C4-2B (cell line): ENCODE data around the gene FAF1.

Experiments used
- H3K27ac ChIP-seq: fragments of 450-650 bp; 2 replicates; pipeline ENCODE4 v1.5.1; 2017
- CTCF ChIP-seq: fragments of 450-650 bp; conservative IDR thresholded peaks from 2 replicates; pipeline ENCODE4 v1.5.1; 2017; ENCODE audit warnings: mild to moderate bottlenecking
- ZFX ChIP-seq: fragments of 450-650 bp; IDR thresholded peaks from 2 replicates; pipeline ENCODE4 v1.6.1; 2017

FAF1 gene

GRCh38 chr1:50930965-50931737 lies 28.9 kb downstream of the FAF1 start:
- no peak overlapping the region for H3K27ac ChIP-seq
- TF ChIP-seq ZFX = no peak
- TF ChIP-seq CTCF = no peak

GRCh38 chr1:50930193-50930592 lies 29.9 kb downstream of the FAF1 start:
- H3K27ac ChIP-seq = no peak overlapping the region
- TF ChIP-seq ZFX = no peak
- no peak for TF ChIP-seq CTCF

- TF ChIP-seq ZFX = no peak
- peak; percentile 81 for TF ChIP-seq CTCF
- no peak overlapping the region for H3K27ac ChIP-seq
These were observed 30.6 kb downstream of the FAF1 start for GRCh38 chr1:50929376-50929958.

GRCh38 chr1:50923564-50923963 lies 36.5 kb downstream of the FAF1 start:
- no peak for TF ChIP-seq ZFX
- no peak for TF ChIP-seq CTCF
- H3K27ac ChIP-seq = no peak overlapping the region

- no peak overlapping the region for H3K27ac ChIP-seq
- TF ChIP-seq CTCF (no peak), ZFX (no peak)
These were observed 39.0 kb downstream of the FAF1 start for GRCh38 chr1:50921029-50921428.

GRCh38 chr1:50920409-50920808 lies 39.7 kb downstream of the FAF1 start:
- no peak for TF ChIP-seq ZFX
- no peak for TF ChIP-seq CTCF

More at GRCh38 chr1:50920409-50920808, 39.7 kb downstream of the FAF1 start:
- no peak overlapping the region for H3K27ac ChIP-seq
